HG03439 (cell line): ENCODE results near the gene DCLRE1C.
"Not testable (repeated sequence)": the region's sequence is repeated elsewhere in the genome, so short reads cannot be mapped to it uniquely, and the experiment has no call there.

Source experiments
- ATAC-seq: cut with Tn5 transposase; IDR thresholded peaks from one replicate; pipeline ENCODE4 v1.9.1; 2021; ENCODE audit warnings: mild to moderate bottlenecking, moderate library complexity; ENCODE audit not compliant: unreplicated experiment

The DCLRE1C gene

DNA sequence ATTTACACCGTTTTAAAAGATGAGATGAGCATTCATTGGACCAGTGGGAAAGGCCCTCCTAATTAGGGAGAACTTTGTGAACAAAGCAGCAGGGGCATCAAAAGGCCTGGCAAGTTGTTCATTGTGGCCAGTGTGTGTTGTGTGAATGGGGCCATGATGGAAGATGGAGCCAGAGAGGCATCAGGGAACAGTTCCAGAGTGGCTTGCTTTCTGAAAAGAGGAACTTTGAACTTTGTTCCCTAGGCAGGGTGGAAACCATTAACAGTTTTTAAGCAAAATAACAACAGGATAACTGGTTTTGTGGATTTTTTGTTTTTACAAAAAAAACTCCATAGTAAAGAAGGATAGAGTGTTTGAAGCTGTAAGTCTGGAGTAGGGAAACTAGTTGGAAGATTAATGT is 62.7 kb downstream of the DCLRE1C start:
- no peak for ATAC-seq

DNA sequence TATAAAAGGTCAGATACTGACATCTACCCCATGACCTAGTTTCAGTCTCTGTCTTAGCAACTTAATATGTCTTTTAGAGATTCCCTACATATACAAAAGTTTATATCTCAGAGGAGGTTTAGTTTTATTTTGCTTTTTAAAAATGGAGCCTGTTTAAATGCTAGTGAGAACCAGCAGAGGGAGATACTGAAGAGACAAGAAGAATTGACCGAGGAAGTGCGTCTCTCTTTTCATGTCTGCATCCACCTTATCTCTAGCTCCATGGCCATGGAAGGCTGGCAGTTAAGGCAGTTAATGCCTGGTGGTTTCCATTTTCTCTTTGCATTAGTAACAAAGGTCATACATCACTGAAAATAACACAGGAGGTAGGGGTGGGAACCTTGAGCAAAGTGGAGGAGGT is 64.6 kb downstream of the DCLRE1C start:
- ATAC-seq, result no peak

- no peak for ATAC-seq
These were observed 69.8 kb downstream of the DCLRE1C start for GRCh38 chr10:14884082-14884481.

DNA sequence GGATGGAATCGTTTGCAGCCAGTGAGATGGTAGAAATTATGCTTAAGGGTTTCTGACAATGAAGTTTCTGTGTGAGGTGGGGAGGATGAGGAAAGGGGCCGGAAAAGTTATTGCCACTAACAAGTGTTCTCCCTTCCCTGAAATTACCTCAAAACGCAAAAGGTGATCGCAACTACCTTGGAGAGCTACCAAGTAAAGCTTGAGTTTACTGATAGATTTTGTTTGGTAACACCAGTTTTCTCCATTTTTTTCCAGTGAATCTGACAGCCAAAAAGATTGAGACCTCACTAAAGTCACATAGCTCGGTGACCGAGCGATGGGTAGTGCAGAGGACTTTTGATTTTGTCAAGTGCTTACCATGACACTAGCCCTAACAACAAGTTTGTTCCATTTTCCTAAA is 73.7 kb downstream of the DCLRE1C start:
- no peak for ATAC-seq

DNA sequence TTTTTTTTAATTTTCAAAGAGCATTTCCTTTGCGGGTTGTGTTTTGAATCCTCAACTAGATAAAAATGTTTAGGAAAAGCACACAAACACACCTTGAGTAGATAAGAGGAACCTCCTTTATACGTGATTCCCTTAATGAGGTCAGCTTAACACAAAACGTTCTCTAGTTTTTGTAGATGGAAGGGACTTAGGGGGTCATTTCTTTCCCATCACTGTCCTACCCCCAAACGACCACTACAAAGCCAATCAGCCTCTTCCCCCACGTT is 74.0 kb downstream of the DCLRE1C start:
- no peak for ATAC-seq

- peak; percentile 25 for ATAC-seq
These were observed 74.6 kb downstream of the DCLRE1C start for GRCh38 chr10:14879124-14879927.

- ATAC-seq, result peak; percentile 90
These were observed 75.4 kb downstream of the DCLRE1C start, which contains the start of gene SUV39H2 for GRCh38 chr10:14878266-14879123. Gene SUV39H2 (plus strand): TSS chr10:14878866. CDS start chr10:14878889, 23 bp downstream.

DNA sequence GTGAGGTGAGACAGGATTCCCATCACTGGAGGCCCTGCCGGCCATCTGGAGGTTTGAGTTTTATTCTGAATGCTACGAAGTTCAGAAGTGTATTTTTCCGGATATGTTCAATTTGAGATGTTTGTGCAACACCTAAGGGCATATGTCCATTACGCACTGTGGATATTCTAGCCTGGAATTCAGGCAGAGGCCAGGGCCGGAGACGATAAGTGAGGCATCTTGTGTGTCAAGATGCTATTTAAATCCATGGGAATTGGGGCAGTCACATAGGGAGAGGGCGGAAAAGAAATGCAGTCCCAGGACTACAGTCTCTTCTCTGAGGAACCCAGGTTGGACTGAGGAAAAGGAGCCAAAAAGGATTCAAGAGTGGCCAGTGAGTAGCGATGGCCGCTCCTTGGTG is 77.1 kb downstream of the DCLRE1C start:
- no peak for ATAC-seq

- no peak for ATAC-seq
These were observed 78.0 kb downstream of the DCLRE1C start for GRCh38 chr10:14875941-14876340.

DNA sequence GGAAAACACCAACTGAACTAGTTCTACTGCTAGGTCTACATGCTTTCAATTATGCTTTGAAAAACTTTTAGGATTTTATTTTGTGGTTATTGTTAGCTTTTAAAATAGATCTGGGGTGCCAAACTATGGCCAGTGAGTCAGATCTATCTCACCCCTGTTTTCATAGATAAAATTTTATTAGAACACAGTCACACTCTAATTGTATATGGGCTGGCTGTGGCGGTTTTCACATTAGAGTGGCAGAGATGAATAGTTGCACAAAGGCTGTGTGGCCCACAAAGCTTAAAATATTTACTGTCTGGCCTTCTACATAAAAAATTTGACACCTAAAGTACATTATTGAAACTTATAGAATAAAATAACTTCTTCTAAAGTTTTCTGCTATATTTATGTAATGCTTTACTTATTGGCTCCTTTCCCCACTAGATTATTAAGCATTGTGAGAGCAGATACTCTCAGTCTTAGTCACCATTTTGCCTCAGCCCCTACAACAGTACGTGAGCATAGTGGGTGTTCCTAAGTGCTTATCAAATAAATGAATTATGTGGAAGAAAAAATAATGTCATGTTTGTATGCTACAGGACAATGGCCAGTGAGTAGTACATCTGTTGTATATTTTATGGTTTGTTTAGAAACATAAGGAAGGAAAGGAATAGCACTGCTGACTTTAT is 80.7 kb downstream of the DCLRE1C start:
- ATAC-seq, result no peak

DNA sequence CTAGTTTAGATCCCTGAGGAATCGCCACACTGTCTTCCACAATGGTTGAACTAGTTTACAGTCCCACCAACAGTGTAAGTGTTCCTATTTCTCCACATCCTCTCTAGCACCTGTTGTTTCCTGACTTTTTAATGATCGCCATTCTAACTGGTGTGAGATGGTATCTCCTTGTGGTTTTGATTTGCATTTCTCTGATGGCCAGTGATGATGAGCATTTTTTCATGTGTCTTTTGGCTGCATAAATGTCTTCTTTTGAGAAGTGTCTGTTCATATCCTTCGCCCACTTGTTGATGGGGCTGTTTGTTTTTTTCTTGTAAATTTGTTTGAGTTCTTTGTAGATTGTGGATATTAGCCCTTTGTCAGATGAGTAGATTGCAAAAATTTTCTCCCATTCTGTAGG is 89.0 kb downstream of the DCLRE1C start:
- ATAC-seq, result not testable (repeated sequence)

- ATAC-seq, result not testable (repeated sequence)
These were observed 89.4 kb downstream of the DCLRE1C start for GRCh38 chr10:14864466-14864865.

GRCh38 chr10:14860791-14861190 is 93.1 kb downstream of the DCLRE1C start:
- ATAC-seq, result no peak

DNA sequence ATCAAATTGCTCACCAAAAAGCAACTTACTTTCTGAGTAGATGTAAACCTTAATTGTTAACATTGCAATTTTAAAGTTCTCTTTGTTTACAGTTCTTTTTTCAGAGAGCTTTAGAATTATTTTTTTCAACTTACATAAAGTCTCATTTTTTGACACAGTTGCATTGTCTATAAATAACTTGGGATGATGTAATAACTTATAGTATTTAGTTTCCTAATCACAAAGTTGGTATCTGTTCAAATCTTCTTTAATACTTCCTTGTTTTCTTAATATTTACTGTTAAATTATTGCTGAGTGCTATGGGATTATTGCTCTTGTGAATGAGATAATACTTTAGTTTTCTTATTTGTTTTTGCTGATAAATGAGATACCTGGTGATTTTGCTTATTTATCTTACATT is 94.1 kb downstream of the DCLRE1C start:
- no peak for ATAC-seq

DNA sequence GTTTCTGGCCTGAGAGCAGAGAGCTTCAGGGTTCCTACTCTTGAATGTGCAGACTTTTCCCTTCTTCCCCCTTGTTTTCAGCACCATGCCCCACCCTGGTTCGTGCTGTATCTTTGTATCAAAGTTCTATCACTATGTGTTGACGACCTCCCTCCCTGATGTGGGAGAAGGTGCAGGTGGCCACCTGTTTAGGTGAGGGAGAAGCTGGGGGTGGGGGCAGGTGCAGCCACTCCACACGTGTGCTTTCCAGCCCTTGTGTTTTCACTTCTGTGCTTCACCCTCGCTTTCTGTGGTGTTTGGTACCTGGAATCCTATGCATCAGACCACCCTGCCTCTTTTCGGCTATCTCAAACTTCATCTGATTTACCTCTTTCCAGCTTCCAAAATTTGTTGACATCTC is 94.9 kb downstream of the DCLRE1C start:
- ATAC-seq, result no peak

GRCh38 chr10:14858338-14858960 is 95.4 kb downstream of the DCLRE1C start:
- no peak for ATAC-seq

DNA sequence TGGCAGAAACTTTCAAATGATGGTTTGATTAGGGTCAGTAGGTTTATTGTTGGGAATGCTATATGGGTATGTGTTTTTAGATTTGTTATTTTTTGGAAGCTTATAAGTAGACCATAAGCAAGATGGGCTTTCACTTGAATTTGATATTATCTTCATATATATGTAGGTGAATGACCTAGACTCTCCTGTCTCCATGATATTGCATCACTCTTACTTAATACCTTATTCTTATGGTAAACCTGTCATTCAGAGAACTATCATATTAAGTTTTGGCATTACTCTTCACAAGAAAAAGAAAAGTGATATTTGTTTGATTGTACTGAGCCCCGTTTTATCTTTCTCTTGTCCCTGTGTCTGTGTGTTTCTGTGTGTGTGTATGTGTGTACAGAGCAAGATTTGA is 98.4 kb downstream of the DCLRE1C start:
- no peak for ATAC-seq

DNA sequence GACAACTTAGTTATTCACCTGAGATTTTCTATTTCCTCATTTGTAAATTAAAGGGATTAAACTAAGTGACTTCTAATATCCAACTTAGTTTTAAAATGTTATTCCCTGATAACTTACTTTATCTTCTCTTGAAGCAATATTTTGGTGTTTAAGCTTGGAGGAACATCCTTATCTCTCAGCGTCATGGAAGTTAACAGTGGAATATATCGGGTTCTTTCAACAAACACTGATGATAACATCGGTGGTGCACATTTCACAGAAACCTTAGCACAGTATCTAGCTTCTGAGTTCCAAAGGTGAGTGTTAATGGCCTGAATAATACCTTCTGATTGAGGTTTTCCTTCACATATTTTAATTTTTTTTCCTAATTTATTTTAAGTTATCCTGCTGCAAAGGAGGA is 101.7 kb downstream of the DCLRE1C start:
- no peak for ATAC-seq
